Measurements from ENCODE around the gene CPB1.
"Not testable (repeated sequence)": the region's sequence is repeated elsewhere in the genome, so short reads cannot be mapped to it uniquely, and the experiment has no call there.

Gene CPB1

DNA sequence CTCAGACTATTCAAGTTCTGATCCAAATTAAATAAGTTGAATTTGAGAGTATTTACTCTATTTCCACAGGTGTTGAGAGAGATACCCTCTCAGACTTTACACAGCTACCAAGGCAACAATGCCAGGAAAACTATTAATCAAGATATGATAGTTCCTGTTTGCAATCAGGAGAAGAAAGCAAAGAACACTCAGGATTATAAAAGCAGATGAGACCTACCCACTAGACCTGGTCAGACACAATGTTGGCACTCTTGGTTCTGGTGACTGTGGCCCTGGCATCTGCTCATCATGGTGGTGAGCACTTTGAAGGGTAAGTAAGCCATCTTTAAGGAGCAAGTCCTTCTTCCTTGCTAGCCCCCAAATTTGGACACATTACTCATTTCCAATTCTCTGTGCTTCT, at the start of gene CPB1:
CPB1 (plus strand) TSS at position 227 of the 400 bp plus-strand sequence; CDS start at position 240, 13 bp downstream.
- no peak for DNase-seq (ENCODE audit: low read depth in 2 of 3, low spot score in 2 of 3)

GRCh38 chr3:148778926-148779325, 48.7 kb upstream of the CPB1 start:
- DNase-seq (ENCODE audit: low read depth in 2 of 3, low spot score in 2 of 3) = no peak

- DNase-seq (ENCODE audit: low read depth in 2 of 3, low spot score in 2 of 3) = not testable (repeated sequence)
These were observed 42.6 kb upstream of the CPB1 start for GRCh38 chr3:148785026-148785425.

- not testable (repeated sequence) for DNase-seq (ENCODE audit: low read depth in 2 of 3, low spot score in 2 of 3)
These were observed 41.5 kb upstream of the CPB1 start for GRCh38 chr3:148786159-148786558.

DNA sequence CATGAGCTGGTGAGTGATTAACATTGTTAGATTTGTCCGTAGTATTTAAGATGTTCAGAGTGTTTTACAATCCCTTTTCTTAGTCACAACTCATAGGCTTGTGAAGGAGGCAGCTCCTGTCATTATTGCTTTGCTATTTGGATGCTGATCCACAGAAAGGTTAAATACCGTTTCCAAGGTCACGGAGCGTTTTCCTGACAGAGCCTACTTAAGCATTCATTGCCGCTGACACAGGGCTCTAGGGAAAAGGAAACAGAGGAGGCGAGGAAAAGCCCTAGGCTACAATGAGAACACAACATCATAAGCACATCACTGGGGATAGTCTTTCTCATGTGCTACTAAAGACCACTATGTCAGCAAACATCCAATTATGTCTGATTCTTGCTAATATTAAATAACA, 38.5 kb upstream of the CPB1 start:
- DNase-seq (ENCODE audit: low read depth in 2 of 3, low spot score in 2 of 3) = no peak

GRCh38 chr3:148789906-148790305, 37.7 kb upstream of the CPB1 start:
- DNase-seq (ENCODE audit: low read depth in 2 of 3, low spot score in 2 of 3) = no peak

DNA sequence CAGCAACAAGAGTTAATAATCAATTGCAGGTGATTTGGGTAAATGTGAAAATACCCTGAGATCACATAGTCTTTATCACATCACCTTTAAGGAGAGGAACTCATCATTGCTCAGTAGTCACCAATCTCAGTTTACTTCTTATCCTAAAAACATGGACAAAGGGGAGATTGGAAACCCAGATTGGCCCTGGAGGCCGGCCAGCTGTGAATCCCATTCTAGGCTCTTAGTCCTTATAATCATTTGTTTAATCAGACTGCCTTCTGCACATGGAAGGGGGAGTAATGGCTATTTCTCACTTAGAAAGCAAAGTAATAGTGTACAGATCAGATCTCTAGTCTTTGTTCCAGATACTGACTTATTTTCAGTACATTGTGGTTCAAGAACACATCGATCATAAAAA, 37.2 kb upstream of the CPB1 start:
- no peak for DNase-seq (ENCODE audit: low read depth in 2 of 3, low spot score in 2 of 3)

DNA sequence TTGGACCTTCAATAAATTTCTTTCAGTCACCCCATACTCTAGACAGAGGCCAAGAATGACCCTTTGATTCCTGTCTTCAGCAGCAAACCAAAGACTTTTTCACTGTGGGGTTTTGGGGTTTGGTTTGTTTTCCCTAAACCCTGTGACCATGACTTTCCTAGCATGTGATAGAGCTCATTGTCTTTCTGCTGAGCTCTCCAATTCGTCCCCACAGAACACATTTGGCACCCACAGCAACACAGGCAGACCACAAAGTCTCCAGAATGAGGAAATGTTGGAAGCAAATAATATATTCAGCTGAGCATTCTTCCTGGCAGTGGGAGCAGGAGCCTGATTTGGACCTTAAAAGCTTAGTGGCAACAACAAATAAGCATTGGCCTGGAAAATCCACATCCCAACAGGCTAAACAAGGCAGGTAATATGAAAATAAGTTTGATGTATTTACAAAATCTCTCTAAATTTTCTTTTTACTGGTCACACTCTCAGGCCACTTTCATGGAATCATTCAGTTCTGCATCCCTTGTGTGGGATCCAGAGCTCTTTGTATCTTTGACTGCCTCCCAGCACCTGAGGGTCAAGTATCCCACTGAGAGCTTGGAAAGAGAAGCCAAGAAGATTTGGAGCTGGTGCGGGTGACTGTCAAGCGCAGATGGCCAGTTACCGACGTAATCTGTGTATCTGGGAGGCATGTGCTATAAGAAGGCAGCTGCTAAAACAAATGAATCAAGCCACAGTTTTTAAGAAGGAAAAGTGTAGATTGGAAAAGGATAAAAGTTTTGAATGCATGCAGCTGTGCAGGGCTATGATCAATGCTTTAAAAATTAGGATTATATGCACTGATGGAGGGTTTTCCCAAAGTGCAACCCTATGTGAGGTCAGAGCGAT, 36.5 kb upstream of the CPB1 start:
- DNase-seq (ENCODE audit: low read depth in 2 of 3, low spot score in 2 of 3) = no peak

DNA sequence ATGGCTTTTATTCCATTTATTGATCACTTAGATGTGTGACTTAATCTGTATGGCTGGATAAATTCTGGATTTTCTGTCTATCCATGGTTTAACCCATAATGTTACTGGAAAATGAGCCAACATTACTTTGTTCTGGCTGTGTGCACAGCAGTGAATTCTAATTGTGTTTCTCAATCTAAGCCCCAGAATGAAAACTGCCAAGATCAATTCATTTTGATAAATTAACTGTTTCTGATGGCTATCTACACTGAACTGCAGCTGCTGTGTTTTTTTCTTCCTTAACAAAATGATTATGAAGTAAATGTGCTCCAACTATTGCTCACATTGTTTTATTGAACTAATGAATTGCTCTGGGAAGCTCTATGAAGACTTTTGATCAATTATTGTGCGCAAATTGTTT, 35.7 kb upstream of the CPB1 start:
- no peak for DNase-seq (ENCODE audit: low read depth in 2 of 3, low spot score in 2 of 3)

GRCh38 chr3:148792516-148792915, 35.1 kb upstream of the CPB1 start:
- DNase-seq (ENCODE audit: low read depth in 2 of 3, low spot score in 2 of 3) = no peak

- DNase-seq (ENCODE audit: low read depth in 2 of 3, low spot score in 2 of 3) = no peak
These were observed 30.8 kb upstream of the CPB1 start for GRCh38 chr3:148796799-148797198.

DNA sequence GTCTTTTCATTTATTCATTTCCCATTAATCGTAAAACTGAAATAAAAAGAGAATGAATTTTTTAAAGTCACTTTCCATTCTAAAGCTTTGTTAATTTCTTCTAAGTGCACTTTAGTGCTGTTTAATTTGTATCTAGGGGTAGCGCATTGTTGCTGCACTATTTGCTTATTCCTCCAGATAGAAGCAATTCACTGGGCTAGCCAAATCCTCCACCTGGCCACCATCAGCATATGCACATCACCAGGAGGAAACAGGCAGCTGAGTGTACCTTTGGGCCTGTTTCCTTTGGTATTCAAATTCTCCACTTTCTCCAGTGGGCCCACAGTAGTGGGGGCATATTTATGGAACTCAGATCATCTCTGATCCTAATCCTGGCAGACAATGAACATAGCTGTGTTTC, 29.8 kb upstream of the CPB1 start:
- no peak for DNase-seq (ENCODE audit: low read depth in 2 of 3, low spot score in 2 of 3)

DNA sequence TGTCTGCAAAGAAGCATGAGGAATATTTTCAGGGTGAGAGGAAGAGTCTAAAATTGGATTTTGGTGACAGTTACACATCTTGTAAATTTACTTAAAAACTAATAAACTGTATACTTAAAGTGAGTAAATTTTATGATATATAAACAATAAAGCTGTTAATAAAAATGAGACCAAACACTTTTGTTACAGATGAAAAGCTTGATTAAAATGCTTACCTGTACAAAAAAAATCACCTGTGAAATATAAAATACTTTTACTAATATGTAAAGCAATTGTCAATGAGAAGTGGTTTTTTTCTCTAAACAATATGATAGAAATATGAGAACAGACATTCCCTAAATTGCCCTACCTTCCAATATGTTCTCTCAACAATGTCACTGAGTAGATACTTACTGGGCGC, 27.2 kb upstream of the CPB1 start:
- no peak for DNase-seq (ENCODE audit: low read depth in 2 of 3, low spot score in 2 of 3)

- DNase-seq (ENCODE audit: low read depth in 2 of 3, low spot score in 2 of 3) = no peak
These were observed 17.8 kb upstream of the CPB1 start for GRCh38 chr3:148809835-148810234.

- no peak for DNase-seq (ENCODE audit: low read depth in 2 of 3, low spot score in 2 of 3)
These were observed 12.1 kb upstream of the CPB1 start for GRCh38 chr3:148815316-148816110.

- DNase-seq (ENCODE audit: low read depth in 2 of 3, low spot score in 2 of 3) = no peak
These were observed 11.2 kb upstream of the CPB1 start for GRCh38 chr3:148816427-148816826.

- DNase-seq (ENCODE audit: low read depth in 2 of 3, low spot score in 2 of 3) = no peak
These were observed 10.6 kb upstream of the CPB1 start for GRCh38 chr3:148816981-148817525.

- no peak for DNase-seq (ENCODE audit: low read depth in 2 of 3, low spot score in 2 of 3)
These were observed 7.0 kb upstream of the CPB1 start for GRCh38 chr3:148820361-148821245.

GRCh38 chr3:148823026-148823425, 4.6 kb upstream of the CPB1 start:
- DNase-seq (ENCODE audit: low read depth in 2 of 3, low spot score in 2 of 3) = no peak

- DNase-seq (ENCODE audit: low read depth in 2 of 3, low spot score in 2 of 3) = no peak
These were observed 2.1 kb upstream of the CPB1 start for GRCh38 chr3:148825476-148825875.

GRCh38 chr3:148828136-148828690, 602 bp downstream of the CPB1 start:
- DNase-seq (ENCODE audit: low read depth in 2 of 3, low spot score in 2 of 3) = no peak
